GM18868 (cell line): Measurements from ENCODE around the gene ZNF619.

Experiments used
- ATAC-seq: cut with Tn5 transposase; IDR thresholded peaks from one replicate; pipeline ENCODE4 v1.9.1; 2021; ENCODE audit warnings: mild to moderate bottlenecking, moderate library complexity; ENCODE audit not compliant: unreplicated experiment

Gene ZNF619

DNA sequence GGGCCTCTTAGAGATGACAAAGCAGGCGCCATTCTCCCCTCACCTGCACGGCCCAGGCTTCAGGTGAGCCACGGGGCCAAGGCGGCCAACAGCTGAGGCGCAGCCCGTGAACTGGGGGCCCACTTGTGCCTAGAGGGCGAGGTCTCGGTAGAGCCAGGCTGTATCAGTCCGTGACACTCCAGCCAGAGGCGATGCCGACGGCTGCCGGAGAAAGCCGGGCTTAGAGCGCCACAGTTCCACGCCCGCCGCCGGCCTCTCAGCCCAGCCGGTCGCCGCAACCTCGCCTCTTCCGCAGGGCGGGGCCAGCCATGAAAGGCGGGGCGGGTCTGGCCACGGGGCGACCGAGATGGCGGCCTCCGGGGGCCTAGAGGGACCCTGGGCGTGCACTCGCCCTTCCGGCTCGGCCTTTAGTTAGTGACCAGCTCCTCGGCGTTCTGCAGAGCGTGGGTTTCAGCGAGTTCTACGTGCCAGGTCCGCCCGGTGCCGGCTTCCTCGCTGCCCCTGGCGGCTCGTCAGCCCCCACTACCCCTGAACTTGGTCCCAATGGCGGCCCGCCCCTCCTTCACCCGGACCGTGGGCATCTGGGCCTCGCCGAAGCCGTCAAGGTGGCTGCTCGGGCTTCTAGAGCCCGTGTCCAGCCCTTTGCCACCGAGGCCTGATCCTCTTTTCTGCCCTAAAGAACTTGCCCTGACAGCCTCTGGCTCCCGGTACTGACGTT is 47.8 kb downstream of the ZNF619 start, which contains the start of gene ZNF621:
ZNF621 (plus strand) TSS at position 393 of the 718 bp plus-strand sequence. CDS start 881 bp downstream, outside the sequence.
- ATAC-seq, result peak; percentile 99

DNA sequence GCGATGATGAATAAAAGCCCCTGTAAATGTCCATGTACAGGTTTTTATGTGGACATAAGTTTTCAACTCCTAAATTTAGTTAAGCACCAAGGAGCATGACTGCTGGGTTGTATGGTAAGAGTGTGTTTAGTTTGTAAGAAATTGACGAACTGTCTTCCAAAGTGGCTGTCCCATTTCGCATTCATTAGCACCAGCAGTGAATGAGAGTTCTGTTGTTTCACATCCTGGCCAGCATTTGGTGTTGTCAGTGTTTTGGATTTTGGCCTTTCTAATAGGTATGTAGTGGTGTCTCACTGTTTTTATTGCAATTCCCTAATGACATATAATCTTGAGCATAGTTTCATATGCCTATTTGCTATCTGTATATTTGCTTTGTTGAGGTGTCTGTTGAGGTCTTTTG is 51.5 kb downstream of the ZNF619 start:
- ATAC-seq, result no peak

DNA sequence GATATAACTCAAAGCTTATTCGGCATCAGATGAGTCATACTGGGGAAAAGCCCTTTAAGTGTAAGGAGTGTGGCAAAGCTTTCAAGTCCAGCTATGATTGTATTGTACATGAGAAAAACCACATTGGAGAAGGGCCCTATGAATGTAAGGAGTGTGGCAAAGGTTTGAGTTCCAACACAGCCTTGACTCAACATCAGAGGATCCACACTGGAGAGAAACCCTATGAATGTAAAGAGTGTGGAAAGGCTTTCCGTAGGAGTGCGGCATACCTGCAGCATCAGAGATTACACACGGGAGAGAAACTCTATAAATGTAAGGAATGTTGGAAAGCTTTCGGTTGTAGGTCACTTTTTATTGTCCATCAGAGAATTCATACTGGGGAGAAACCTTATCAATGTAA is 55.3 kb downstream of the ZNF619 start:
- no peak for ATAC-seq

DNA sequence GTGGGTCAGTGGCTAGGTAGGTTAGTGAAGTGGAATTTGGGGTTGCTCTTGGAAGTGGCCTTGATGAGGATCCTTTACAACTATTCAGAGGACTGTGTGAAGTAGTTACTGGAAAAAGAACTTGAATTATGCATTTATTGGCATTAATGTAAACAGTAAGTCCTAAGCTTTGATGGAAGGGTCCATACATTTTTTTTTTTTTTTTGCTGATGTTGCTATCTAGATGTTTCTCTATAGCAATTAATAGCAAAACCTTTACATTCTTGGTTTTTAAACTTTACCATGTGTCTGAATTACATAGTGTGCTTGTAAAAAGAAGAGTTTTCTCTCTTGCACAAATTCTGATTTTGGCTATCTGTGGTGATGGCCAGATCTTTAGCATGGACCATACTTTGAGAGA is 57.4 kb downstream of the ZNF619 start:
- no peak for ATAC-seq
